ENCODE measurements around the gene NAT16.

The NAT16 gene

DNA sequence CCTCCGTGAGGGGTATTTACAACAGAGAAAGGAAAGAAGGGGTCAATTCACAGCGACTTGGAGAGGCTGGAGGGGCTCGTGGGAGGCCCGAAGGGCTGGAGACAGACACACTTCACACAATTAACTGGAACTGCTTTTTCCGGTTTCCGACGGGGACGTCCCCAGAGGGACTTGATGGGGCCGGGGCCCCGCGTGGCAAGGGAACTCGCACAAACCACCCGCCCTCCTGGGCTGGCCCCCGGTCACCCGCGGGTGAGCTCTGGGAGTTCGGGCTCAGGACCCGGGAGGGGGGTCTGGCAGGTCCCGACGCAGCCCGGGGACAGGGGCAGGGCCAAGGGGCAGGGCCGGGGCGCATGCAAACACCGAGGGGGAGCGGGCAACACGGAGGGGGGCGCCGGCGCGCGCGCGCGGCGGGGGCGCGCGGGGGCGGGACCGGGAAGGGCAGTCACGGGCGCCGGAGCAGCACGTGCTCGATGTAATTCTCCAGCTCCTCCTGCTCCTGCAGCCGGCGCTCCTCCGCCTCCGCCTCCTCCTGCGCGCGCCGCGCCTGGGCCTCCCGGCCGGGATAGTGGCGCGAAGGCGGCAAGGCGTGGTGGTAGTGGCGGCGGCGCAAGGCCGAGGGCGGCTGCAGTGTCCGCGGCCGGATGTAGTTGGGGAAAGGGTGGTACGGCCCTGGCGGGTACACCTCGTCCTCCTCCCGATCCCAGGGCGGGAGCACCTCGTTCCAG is 17.4 kb downstream of the NAT16 start:
- Histone ChIP-seq H3K36me3 (ENCODE audit: control insufficient read depth, insufficient read depth, low read length) (no peaks in the 10 kb centered on the region), H2AFZ (peak overlapping the region; percentile 42), H3K9me3 (ENCODE audit: control insufficient read depth, low read length) (no peaks in the 10 kb centered on the region), H3K4me1 (peaks cover 11% of the 10 kb centered on the region), H3K9ac (no peak overlapping the region), H3K27ac (no peak overlapping the region), H3K4me2 (ENCODE audit: low read length) (no peak overlapping the region), H3K79me2 (no peaks in the 10 kb centered on the region), H3K27me3 (ENCODE audit: control insufficient read depth, insufficient read depth, low read length) (no peaks in the 10 kb centered on the region), H3K4me3 (ENCODE audit: low read depth, low read length) (no peak overlapping the region)
- TF ChIP-seq, protein P1, sequence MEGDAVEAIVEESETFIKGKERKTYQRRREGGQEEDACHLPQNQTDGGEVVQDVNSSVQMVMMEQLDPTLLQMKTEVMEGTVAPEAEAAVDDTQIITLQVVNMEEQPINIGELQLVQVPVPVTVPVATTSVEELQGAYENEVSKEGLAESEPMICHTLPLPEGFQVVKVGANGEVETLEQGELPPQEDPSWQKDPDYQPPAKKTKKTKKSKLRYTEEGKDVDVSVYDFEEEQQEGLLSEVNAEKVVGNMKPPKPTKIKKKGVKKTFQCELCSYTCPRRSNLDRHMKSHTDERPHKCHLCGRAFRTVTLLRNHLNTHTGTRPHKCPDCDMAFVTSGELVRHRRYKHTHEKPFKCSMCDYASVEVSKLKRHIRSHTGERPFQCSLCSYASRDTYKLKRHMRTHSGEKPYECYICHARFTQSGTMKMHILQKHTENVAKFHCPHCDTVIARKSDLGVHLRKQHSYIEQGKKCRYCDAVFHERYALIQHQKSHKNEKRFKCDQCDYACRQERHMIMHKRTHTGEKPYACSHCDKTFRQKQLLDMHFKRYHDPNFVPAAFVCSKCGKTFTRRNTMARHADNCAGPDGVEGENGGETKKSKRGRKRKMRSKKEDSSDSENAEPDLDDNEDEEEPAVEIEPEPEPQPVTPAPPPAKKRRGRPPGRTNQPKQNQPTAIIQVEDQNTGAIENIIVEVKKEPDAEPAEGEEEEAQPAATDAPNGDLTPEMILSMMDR (IDR thresholded peaks at IDR 0.05): no peak

DNA sequence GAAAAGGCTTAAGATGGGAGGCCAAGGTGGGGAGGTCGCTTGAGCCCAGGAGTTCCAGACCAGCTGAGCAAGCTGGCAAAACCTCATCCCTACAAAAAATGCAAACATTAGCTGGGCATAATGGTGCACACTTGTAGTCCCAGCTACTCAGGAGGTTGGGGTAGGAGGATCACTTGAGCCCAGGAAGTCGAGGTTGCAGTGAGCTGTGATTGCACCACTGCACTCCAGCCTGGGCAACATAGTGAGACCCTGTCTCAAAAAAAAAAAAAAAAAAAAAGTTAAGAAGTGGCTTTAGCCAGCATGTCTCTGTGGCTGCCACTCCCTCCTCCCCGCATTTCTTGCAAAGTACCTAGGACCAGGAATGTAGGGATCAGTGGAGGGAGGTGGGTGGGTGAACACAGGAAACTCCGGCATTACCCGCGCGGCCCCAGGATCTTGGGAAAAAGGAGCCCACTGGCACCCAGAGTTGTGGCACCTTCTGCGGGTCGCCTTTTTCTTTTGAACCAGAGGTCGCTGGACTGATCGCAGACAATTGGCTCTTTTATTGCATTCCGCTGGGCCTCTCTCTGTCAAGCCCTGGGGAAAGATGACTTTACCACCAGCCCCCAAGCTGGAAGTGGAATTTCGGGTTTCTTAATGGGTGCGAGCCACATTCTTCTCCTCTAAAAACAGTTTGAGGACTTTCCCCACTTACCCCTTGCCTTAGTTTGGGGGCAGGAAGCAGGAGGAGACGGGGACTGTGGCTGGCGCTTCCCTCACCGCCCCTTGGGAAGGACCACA is 18.2 kb downstream of the NAT16 start:
- Histone ChIP-seq H2AFZ (no peak overlapping the region), H3K4me1 (peaks cover 11% of the 10 kb centered on the region), H3K9me3 (ENCODE audit: control insufficient read depth, low read length) (no peaks in the 10 kb centered on the region), H3K27ac (no peak overlapping the region), H3K36me3 (ENCODE audit: control insufficient read depth, insufficient read depth, low read length) (no peaks in the 10 kb centered on the region), H3K4me2 (ENCODE audit: low read length) (no peak overlapping the region), H3K9ac (no peak overlapping the region), H3K4me3 (ENCODE audit: low read depth, low read length) (no peak overlapping the region), H3K79me2 (no peaks in the 10 kb centered on the region), H3K27me3 (ENCODE audit: control insufficient read depth, insufficient read depth, low read length) (no peaks in the 10 kb centered on the region)
- TF ChIP-seq, protein P1 (IDR thresholded peaks at IDR 0.05): no peak

DNA sequence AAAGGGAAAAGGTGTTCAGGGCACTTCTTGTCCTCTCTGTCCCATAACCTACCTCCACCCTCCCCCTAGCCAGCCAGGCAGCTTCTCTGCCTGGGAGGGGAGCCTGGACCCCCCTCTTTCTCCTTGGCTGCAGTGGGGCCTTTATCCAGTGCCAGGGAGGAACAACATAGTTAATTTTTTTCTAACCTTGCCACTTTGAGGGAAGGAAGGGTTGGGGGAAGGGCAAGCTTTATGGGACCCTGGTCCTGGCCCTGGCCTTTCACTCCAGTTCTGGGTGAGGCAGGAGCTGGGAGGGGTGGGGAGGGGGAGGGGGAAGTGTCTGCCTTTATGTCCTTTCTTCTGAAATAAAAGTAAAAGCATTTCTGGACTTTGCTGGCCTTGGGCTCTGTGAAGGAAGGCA is 19.2 kb downstream of the NAT16 start:
- no peak overlapping the region for H3K9ac ChIP-seq
- H3K4me1 ChIP-seq: peaks cover 10% of the 10 kb centered on the region
- no peak overlapping the region for H2AFZ ChIP-seq
- no peak overlapping the region for H3K27ac ChIP-seq
- no peaks in the 10 kb centered on the region for H3K36me3 ChIP-seq (ENCODE audit: control insufficient read depth, insufficient read depth, low read length)
- no peak overlapping the region for H3K4me3 ChIP-seq (ENCODE audit: low read depth, low read length)
- no peaks in the 10 kb centered on the region for H3K79me2 ChIP-seq
- TF ChIP-seq, protein P1 (IDR thresholded peaks at IDR 0.05): no peak
- H3K4me2 ChIP-seq (ENCODE audit: low read length): no peak overlapping the region
- H3K27me3 ChIP-seq (ENCODE audit: control insufficient read depth, insufficient read depth, low read length): no peaks in the 10 kb centered on the region
- no peaks in the 10 kb centered on the region for H3K9me3 ChIP-seq (ENCODE audit: control insufficient read depth, low read length)

DNA sequence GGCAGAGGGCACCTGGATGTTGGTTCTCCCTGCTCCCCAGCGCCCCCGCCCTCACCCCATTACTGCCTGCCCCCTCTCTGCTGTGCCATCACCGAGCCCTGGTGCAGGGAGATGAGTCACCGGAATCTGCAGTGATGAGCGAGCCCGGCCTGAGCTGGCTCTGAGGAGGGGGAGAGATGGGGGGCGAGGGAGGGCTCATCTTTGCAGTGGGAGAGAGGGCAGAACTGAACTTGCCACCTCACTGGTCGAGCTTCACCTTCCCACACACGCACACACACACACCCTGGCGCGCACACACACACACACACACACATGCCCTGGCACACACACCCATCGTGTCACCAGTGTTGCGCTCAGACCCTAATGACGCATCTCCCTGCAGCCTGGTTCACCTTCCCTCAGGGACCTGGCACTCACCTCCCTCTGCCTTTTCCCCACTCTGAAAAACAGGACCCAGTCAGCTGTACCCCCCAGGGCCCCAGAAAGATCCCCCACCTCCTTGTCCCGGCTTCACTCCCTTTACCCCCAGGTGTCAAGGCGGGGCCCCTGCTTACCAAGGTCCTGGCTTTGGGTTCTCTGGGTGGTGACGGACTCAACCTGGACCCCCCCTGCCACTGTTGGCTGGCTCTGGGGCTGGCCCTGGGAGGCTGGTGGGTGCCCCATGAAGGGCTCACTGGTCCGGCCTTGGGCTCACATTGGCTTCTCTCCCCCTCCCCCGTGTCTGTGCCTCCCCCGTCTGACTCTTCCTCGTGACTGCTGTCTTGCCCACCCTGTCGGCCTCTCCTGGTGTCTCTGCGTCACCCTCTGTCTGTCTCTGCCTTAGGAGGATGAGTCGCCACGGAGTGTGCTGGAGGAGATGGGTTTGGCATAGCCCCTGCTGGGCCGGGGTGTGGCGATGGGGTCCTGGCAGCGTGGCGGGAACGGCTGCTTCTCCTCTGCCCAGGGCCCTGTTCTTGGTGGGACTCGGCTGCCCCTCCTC is 20.1 kb downstream of the NAT16 start:
- no peak overlapping the region for H3K27ac ChIP-seq
- no peak overlapping the region for H3K4me3 ChIP-seq (ENCODE audit: low read depth, low read length)
- no peaks in the 10 kb centered on the region for H3K9me3 ChIP-seq (ENCODE audit: control insufficient read depth, low read length)
- no peak overlapping the region for H3K9ac ChIP-seq
- H3K79me2 ChIP-seq: no peaks in the 10 kb centered on the region
- H3K4me1 ChIP-seq: peaks cover 12% of the 10 kb centered on the region
- no peaks in the 10 kb centered on the region for H3K36me3 ChIP-seq (ENCODE audit: control insufficient read depth, insufficient read depth, low read length)
- H3K27me3 ChIP-seq (ENCODE audit: control insufficient read depth, insufficient read depth, low read length): no peaks in the 10 kb centered on the region
- no peak overlapping the region for H3K4me2 ChIP-seq (ENCODE audit: low read length)
- no peak overlapping the region for H2AFZ ChIP-seq
- TF ChIP-seq, protein P1 (IDR thresholded peaks at IDR 0.05): no peak

Measured in parathyroid adenoma (tissue), 2 donors.